C1 segment of cervical spinal cord (tissue), 14 donors: Measurements from ENCODE around the gene RASAL3.

Experiments used
- DNase-seq, 14 donors: peaks; one replicate each; lab custom pipeline; 2025; lab: John Stamatoyannopoulos, UW

The RASAL3 gene

DNA sequence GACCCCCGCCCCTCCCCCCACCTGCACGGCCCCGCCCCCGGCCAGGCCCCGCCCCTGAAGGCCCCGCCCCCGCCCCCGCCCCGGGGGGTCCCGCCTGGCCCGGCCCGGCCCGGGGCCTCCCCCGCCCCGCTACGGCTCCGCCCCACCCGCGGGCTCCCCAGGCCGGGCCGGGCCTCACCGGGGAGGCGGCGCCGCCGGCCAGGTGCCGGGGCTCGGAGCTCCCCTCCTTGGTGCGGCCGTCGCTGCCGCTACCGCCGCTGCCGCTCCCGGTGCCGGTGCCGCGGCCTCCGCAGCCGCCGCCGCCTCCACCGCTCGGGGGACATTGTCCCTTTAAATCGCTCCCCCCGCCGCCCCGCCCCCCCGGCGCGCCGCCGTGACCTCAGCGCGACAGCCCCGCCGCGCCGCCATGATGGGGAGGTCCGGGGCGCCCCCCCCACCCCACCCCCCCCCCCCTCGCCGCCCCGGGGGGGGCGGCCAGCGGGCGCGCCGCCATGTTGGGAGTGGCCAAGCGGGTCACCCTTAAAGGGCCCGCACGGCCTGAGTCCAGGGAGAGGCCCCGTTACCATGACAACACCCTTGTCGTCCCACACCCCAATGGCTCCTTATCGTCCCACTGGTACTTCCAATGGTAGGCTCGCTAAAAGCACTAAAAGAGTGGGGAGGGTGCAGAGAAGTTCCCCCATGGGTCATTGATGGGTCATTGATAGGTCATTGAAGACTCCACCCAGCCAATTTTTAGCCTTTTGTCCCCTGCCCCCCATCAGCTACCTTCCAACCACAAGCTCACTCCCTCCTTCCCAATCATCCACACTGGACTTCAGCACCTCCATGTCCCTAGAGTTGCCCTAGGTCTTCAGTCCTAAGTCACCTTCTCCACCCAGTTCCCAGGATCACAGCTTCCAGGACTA lies 14.5 kb downstream of the RASAL3 start, which contains the start of gene WIZ:
Gene WIZ, minus strand, starts transcription at position 337 of the 908 bp plus-strand sequence. CDS start 1,649 bp downstream, outside the sequence.
- peak in 13 of 14 donors; percentile 23 to 83 (median 60) for DNase-seq

DNA sequence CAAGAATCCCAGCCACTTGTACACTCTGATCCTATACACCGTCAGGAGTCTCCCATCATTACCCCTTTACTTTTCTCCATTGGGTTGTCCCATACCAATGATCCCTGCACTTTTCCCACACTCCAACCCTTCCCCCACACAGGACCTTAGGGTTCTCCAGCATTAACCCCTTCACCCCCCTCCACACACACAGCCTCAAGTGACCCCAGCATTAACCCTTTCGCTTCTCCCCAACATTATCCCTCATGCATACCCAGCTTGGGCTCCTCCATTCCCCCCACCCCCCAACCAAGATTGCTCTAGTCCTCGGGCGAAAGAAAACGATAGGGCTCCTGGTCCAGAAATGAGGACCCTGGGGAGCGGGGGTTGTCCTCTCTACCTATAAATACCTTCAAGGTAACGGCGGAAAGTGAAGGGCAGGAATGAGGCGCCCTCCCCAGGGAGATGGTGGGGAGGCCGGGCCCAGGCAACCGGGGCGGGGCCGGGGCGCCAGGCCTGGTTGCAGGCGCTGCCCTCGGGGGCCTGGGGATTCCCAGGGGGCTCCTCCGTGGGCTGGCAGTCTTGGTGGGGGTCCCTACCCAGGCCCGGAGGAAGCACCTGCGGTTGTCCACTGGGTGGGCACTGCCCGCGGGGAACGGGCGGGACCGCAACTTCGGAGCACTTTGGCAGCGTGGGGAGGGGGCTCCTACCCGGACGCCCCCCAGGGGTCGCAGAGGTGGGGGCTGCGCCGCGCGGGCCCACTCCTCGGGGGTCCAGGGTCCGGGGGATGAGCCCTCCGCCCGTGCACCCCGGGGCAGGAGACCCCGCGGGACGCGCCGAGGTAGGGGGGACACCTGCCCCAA lies 15.3 kb downstream of the RASAL3 start:
- DNase-seq: no peak

- no peak for DNase-seq
Measured at GRCh38 chr19:15448044-15448777, 16.1 kb downstream of the RASAL3 start.

DNA sequence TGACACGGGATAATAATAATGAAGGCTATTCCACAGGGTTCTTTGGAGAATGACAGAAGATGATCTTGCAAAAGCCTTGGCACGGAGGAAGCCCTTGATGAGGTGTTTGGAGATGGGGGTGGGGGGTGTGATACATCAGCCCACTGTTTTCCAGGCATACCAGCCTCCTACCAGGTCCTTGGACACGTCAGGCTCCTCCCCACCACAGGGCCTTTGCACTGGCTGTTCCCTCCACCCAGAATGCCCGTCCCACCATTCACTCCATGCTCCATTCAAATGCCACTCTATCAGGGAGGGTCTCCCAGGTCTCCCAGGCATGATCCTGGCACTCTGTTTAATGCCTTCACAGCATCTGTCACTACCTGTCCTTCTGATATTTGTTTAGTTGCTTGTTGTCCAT lies 17.3 kb downstream of the RASAL3 start:
- no peak for DNase-seq

DNA sequence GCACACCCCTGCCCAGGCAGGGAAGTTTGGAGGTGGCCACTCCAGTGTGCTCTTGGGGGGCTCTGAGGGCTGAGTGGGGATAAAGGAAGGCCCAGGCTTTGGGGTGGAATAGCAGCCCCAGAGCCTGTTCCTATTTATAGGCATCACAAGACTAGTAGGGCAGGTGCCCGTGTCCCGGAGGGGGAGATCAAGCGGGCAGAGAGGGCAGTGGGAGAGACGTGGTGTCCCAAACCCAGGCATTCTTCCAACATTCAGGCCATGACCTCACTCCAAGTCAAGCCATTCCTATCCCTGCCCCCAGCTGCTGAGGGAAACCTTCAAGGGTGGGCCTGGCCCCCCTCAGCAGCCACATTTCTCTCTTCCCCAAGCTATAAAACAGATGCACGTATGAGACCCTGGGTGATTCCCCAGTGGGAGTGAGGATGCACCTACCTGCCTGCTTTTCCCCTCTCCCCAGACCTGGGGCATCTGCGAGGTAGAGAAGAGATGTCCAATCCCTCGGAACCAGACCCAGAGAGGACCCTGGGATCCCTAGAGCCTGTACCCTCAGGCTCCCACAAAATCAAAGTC lies 18.5 kb downstream of the RASAL3 start:
- DNase-seq: no peak

GRCh38 chr19:15445227-15445605 lies 19.1 kb downstream of the RASAL3 start:
- DNase-seq: no peak

DNA sequence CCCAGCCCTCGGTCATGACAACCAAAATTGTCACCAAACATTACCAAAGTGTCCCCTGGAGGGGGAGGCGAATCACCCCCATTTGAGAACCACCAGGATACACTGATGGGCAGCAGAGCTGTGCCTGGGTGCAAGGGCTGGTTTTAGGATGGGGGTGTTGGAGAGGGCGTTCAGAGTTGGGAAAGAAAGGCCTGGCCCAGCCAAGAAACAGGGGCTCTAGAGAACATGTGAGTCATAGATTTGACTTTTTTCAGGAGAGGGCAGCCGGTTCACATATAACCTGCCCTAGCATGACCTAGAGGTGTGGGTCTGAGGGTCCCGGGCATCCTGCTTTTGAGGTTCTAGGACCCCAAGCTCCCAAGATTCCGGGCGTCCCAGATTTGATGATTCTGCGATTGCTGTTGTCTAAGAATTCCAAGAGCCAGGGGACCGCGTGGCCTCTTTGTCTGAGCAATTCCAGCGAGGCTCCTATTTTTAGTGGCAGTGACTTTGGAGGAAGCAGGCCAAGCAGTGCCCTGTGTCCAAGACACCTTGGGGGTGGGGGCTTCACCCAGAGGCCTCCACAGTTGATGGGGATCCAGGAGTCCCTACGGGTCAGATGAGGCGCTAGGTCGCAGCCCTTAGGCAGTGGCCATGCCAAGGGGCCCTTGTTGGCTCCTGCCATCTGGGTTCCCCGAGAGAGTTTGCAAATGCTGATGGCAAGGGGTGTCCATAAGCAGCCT lies 19.7 kb downstream of the RASAL3 start:
- no peak for DNase-seq

- DNase-seq: peak in 5 of 14 donors; percentile 11 to 23 (median 18)
Measured at GRCh38 chr19:15443838-15444237, 20.5 kb downstream of the RASAL3 start.

DNA sequence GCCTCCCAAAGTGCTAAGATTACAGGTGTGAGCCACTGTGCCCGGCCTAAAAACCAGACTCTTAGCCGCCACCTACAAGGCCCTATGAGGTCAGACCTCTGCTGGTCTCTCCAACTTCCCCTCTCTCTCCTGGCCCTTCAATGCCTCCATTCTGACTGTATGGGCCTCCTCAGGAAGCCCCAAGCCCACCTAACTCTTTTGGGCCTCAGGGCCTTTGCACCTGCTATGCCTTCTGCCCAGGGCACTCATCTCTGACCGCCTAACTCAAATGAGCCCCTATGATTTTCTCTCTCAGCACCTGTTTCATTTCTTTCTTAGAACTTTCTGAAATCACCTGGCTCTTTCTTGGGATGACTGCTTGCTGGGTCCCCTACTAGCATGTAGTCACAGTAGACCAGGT lies 21.0 kb downstream of the RASAL3 start:
- no peak for DNase-seq

- DNase-seq: no peak
Measured at GRCh38 chr19:15442142-15442920, 22.0 kb downstream of the RASAL3 start.

- DNase-seq: no peak
Measured at GRCh38 chr19:15441317-15441716, 23.0 kb downstream of the RASAL3 start.

GRCh38 chr19:15439821-15440641 lies 24.3 kb downstream of the RASAL3 start:
- no peak for DNase-seq

DNA sequence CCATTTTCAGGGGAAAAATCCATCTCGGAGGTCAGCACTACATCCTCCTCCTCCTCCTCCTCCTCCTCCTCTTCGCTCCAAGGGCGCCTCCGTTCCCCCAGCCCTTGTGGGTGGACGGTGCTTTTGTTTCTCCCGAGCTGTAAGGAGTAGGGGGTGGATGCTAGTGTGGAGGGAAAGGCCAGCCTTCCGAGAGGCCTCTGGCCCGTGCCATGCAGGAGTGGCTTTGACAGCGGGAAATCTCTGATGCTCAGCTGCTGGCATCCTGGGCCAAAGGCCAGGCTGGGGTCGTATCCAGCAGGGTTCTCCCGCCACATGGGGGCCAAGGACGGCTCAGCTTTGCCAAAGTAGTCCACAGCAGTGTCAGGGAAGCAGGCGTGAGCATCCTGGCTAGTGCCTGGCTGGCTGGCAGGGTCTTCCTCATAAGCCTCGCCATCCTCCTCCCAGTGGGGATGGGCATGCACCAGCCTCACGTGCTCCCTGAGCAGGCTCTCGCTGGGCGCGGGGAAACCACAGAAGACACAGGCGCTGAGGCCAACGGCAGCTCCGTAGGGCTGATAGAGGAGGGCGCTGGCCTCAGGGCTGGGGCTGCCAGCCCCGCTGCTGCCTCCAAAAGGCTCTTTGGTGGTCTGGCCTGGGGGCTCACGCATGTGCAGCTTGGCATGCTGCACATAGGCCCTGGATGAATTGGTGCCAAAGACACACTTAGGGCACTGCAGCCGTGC lies 25.1 kb downstream of the RASAL3 start:
- DNase-seq: peak in 1 of 14 donors; percentile 3

GRCh38 chr19:15438577-15438976 lies 25.8 kb downstream of the RASAL3 start:
- DNase-seq: no peak

DNA sequence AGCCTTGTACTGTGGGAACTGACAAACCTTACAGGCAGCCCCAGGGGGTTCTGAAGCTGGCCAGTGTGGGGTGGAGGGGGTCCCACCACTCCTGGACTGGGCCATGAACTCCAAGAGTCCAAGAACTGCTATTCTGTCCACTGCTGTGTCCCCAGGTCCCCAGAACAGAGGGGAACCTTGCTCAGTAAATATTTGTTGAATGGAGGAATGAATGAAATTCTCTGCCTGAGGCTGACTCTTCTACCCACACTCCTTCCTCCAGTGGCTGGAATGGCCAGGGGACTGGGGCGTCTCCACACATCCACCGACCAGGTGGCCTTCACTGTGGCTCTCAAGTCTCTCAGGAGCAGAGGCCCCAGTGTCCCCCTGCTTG lies 26.2 kb downstream of the RASAL3 start:
- DNase-seq: no peak

- no peak for DNase-seq
Measured at GRCh38 chr19:15437355-15438123, 26.8 kb downstream of the RASAL3 start.

DNA sequence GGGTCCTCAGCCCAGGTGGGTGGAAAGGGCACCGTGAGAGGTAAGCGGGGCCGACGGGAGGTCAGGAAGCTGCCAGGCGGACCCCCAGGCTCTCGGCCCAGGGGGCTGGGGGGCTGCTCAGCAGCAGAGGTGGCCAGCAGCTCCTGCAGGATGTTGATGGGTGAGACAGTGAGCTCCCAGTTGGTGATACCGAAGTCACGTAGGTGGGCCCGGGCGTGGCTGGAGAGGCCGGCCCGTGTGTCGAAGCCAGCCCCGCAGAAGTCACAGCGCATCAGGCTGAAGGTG lies 27.6 kb downstream of the RASAL3 start:
- DNase-seq: no peak
